Amniotic stem cell (primary cell): Measurements from ENCODE around the gene UPK2.

Source experiments
- DNase-seq: peaks from one replicate; lab custom pipeline; 2025; lab: John Stamatoyannopoulos, UW

Gene UPK2

GRCh38 chr11:118917481-118918127, 38.5 kb upstream of the UPK2 start:
- DNase-seq = peak; percentile 50

GRCh38 chr11:118918128-118918685, 37.9 kb upstream of the UPK2 start:
- peak; percentile 52 for DNase-seq

- no peak for DNase-seq
Measured at GRCh38 chr11:118918686-118919280, 37.3 kb upstream of the UPK2 start.

GRCh38 chr11:118921121-118921928, 34.8 kb upstream of the UPK2 start:
- DNase-seq = no peak

- no peak for DNase-seq
Measured at GRCh38 chr11:118921929-118922744, 34.0 kb upstream of the UPK2 start.

- no peak for DNase-seq
Measured at GRCh38 chr11:118922745-118923627, 33.1 kb upstream of the UPK2 start.

- no peak for DNase-seq
Measured at GRCh38 chr11:118923721-118924587, 32.1 kb upstream of the UPK2 start.

GRCh38 chr11:118924591-118925585, 31.2 kb upstream of the UPK2 start:
- no peak for DNase-seq

- no peak for DNase-seq
Measured at GRCh38 chr11:118927554-118928100, 28.5 kb upstream of the UPK2 start.

GRCh38 chr11:118928101-118928869, 27.8 kb upstream of the UPK2 start:
- DNase-seq = peak; percentile 89

GRCh38 chr11:118928870-118929500, 27.1 kb upstream of the UPK2 start:
- no peak for DNase-seq

- DNase-seq = no peak
Measured at GRCh38 chr11:118929501-118930093, 26.5 kb upstream of the UPK2 start.

GRCh38 chr11:118930094-118930712, 25.9 kb upstream of the UPK2 start:
- DNase-seq = no peak

GRCh38 chr11:118931571-118931970, 24.5 kb upstream of the UPK2 start:
- no peak for DNase-seq

GRCh38 chr11:118933486-118933885, 22.6 kb upstream of the UPK2 start:
- no peak for DNase-seq

- DNase-seq = no peak
Measured at GRCh38 chr11:118935376-118935775, 20.7 kb upstream of the UPK2 start.
